Liver (tissue), 9 donors: ENCODE measurements around the gene NUDT21. TPM values are rescaled to one million over a fixed set of nuclear protein-coding genes. Genes with fewer than 3 reads are reported as not detected.

Experiments
- DNase-seq: peaks from one replicate; pipeline ENCODE4 v3.0.0-alpha.2; 2017; ENCODE audit warnings: low spot score
- H3K27ac ChIP-seq, 2 donors: one replicate each; pipeline ENCODE4 v1.7.0; 2013; ENCODE audit warnings: inconsistent platforms in 2 of 2, low read length in 2 of 2, control low read depth in 1 of 2, low read depth in 1 of 2, mild to moderate bottlenecking in 1 of 2
- H3K27me3 ChIP-seq, 4 donors: one replicate each; pipeline versions ENCODE4 v1.6.1 to v1.7.0; 2013; ENCODE audit warnings: low read length in 3 of 4, inconsistent platforms in 1 of 4, mild to moderate bottlenecking in 1 of 4, moderate library complexity in 1 of 4; ENCODE audit not compliant: control insufficient read depth in 4 of 4, insufficient read depth in 4 of 4
- H3K36me3 ChIP-seq, 4 donors: one replicate each; pipeline versions ENCODE4 v1.6.1 to v1.7.0; 2013; ENCODE audit warnings: low read length in 3 of 4, mild to moderate bottlenecking in 3 of 4, low read depth in 1 of 4, moderate library complexity in 1 of 4; ENCODE audit not compliant: control insufficient read depth in 4 of 4, insufficient read depth in 3 of 4
- H3K4me1 ChIP-seq, 4 donors: one replicate each; pipeline versions ENCODE4 v1.6.1 to v1.7.0; 2013; ENCODE audit warnings: low read length in 3 of 4, mild to moderate bottlenecking in 3 of 4, moderate library complexity in 1 of 4; ENCODE audit not compliant: control insufficient read depth in 4 of 4, insufficient read depth in 4 of 4
- H3K4me3 ChIP-seq, 3 donors: one replicate each; pipeline versions ENCODE4 v1.6.1 to v1.7.0; 2013; ENCODE audit warnings: low read length in 3 of 3, control low read depth in 1 of 3, low read depth in 1 of 3, mild to moderate bottlenecking in 1 of 3
- H3K9ac ChIP-seq, 2 donors: one replicate each; pipeline ENCODE4 v1.7.0; 2013; ENCODE audit warnings: low read length in 2 of 2, mild to moderate bottlenecking in 2 of 2, moderate library complexity in 2 of 2, control low read depth in 1 of 2, low read depth in 1 of 2
- H3K9me3 ChIP-seq, 4 donors: one replicate each; pipeline versions ENCODE4 v1.6.1 to v1.7.0; 2013; ENCODE audit warnings: low read length in 3 of 4; ENCODE audit not compliant: control insufficient read depth in 4 of 4
- ATF3 ChIP-seq: IDR thresholded peaks from 2 replicates; pipeline ENCODE4 v1.6.1; 2016; ENCODE audit warnings: antibody characterized with exemption
- CTCF ChIP-seq: fragments of 150-350 bp; IDR thresholded peaks from 2 replicates; pipeline ENCODE4 v1.5.1; 2017; ENCODE audit warnings: improper control_type of control experiment, low read depth, low read length; ENCODE audit not compliant: missing input control
- EGR1 ChIP-seq, 2 donors: IDR thresholded peaks; 2 replicates each; pipeline ENCODE4 v1.6.1; 2016 to 2018; ENCODE audit warnings: antibody characterized with exemption in 2 of 2, low read depth in 2 of 2
- FOXA1 ChIP-seq: IDR thresholded peaks from 2 replicates; pipeline ENCODE4 v1.6.1; 2016; ENCODE audit warnings: antibody characterized with exemption
- FOXA2 ChIP-seq: IDR thresholded peaks from 2 replicates; pipeline ENCODE4 v1.6.1; 2016; ENCODE audit warnings: antibody characterized with exemption
- GABPA ChIP-seq, 2 donors: IDR thresholded peaks in 1 of 2; conservative IDR thresholded peaks in 1 of 2; 2 replicates each; pipeline ENCODE4 v1.6.1; 2016; ENCODE audit warnings: antibody characterized with exemption in 2 of 2, mild to moderate bottlenecking in 1 of 2, moderate library complexity in 1 of 2
- HNF4A ChIP-seq, 2 donors: conservative IDR thresholded peaks; 2 replicates each; pipeline ENCODE4 v1.6.1; 2016; ENCODE audit warnings: antibody characterized with exemption in 2 of 2, mild to moderate bottlenecking in 2 of 2
- HNF4G ChIP-seq: IDR thresholded peaks from 2 replicates; pipeline ENCODE4 v1.6.1; 2016; ENCODE audit warnings: antibody characterized with exemption
- JUND ChIP-seq, 2 donors: IDR thresholded peaks; 2 replicates each; pipeline ENCODE4 v1.6.1; 2016; ENCODE audit warnings: antibody characterized with exemption in 2 of 2
- MAX ChIP-seq: IDR thresholded peaks from 2 replicates; pipeline ENCODE4 v1.6.1; 2016; ENCODE audit warnings: antibody characterized with exemption
- NR2F2 ChIP-seq: IDR thresholded peaks from 2 replicates; pipeline ENCODE4 v1.6.1; 2016; ENCODE audit warnings: antibody characterized with exemption
- REST ChIP-seq: IDR thresholded peaks from 2 replicates; pipeline ENCODE4 v1.6.1; 2016; ENCODE audit warnings: antibody characterized with exemption, mild to moderate bottlenecking
- RXRA ChIP-seq, 2 donors: IDR thresholded peaks; 2 replicates each; pipeline ENCODE4 v1.6.1; 2017 to 2018; ENCODE audit warnings: antibody characterized with exemption in 2 of 2, mild to moderate bottlenecking in 1 of 2
- SP1 ChIP-seq: IDR thresholded peaks from 2 replicates; pipeline ENCODE4 v1.6.1; 2018; ENCODE audit warnings: antibody characterized with exemption, mild to moderate bottlenecking
- TAF1 ChIP-seq: conservative IDR thresholded peaks from 2 replicates; pipeline ENCODE4 v1.6.1; 2016; ENCODE audit warnings: antibody characterized with exemption, mild to moderate bottlenecking
- YY1 ChIP-seq: IDR thresholded peaks from 2 replicates; pipeline ENCODE4 v1.6.1; 2016; ENCODE audit warnings: antibody characterized with exemption, mild to moderate bottlenecking
- ZBTB33 ChIP-seq: IDR thresholded peaks from 2 replicates; pipeline ENCODE4 v1.6.1; 2016; ENCODE audit warnings: antibody characterized with exemption
- WGBS: extraction: QIAGEN DNeasy Blood & Tissue Kit; methylation state at CpG from one replicate; pipeline ENCODE4 v1.1.7; 2013; 5-methylcytosine and 5-hydroxymethylcytosine counted together
- polyA plus RNA-seq, 2 donors: library from polyadenylated mRNA; stranded (reverse) in 1 of 2; unstranded in 1 of 2; fragments of 200-250 nt in 1 of 2; fragments of >200 nt in 1 of 2; fragmentation: Nextera tagmentation in 1 of 2; extraction: Ambion mirVana in 1 of 2; gene quantifications; one replicate each; pipeline versions ENCODE4 v1.2.1 to v1.2.3, GENCODE V29; 2013 to 2015
- total RNA-seq, 2 donors: library from RNA; depleted of rRNA; stranded (reverse); fragments of >200 nt; gene quantifications; one replicate each; pipeline ENCODE4 v1.2.3, GENCODE V29; 2014
- donor health status: healthy.
- donor health status: healthy.
- donor health status: healthy.
- donor health status: healthy.
- donor health status: healthy.

Gene NUDT21
- total and polyA plus RNA-seq, 4 donors: 19.3 to 43.9 (median 27.2) TPM

GRCh38 chr16:56493815-56494214, 42.7 kb upstream of the NUDT21 start:
- Histone ChIP-seq H3K27me3 (no peaks in the 10 kb centered on the region), H3K36me3 (peaks cover 1 to 26% (median 19%) of the 10 kb centered on the region in 4 donors), H3K9ac (no peak overlapping the region), H3K4me1 (no peaks in the 10 kb centered on the region), H3K9me3 (no peaks in the 10 kb centered on the region), H3K27ac (no peak overlapping the region), H3K4me3 (no peak overlapping the region)
- 97% methylated on average over 1 of the region's 1 CpG for WGBS
- TF ChIP-seq JUND (IDR thresholded peaks at IDR 0.05) (no peak), TAF1 (no peak), MAX (no peak), NR2F2 (no peak), FOXA2 (no peak), ZBTB33 (no peak), GABPA (IDR thresholded peaks at IDR 0.05 in 1 of 2, conservative IDR thresholded peaks at IDR 0.05 in 1 of 2) (no peak), YY1 (no peak), HNF4G (no peak), REST (no peak), ATF3 (no peak), CTCF (no peak)
- DNase-seq: no peak

- no peak for TF ChIP-seq RXRA (IDR thresholded peaks at IDR 0.05)
- no peak for TF ChIP-seq FOXA1
- no peak for TF ChIP-seq HNF4G
- no peak for TF ChIP-seq EGR1 (IDR thresholded peaks at IDR 0.05; ENCODE audit: low read depth in 2 of 2)
- no peak for TF ChIP-seq REST
- TF ChIP-seq GABPA (IDR thresholded peaks at IDR 0.05 in 1 of 2, conservative IDR thresholded peaks at IDR 0.05 in 1 of 2): no peak
- TF ChIP-seq FOXA2: no peak
- no peak for TF ChIP-seq CTCF
- TF ChIP-seq TAF1: no peak
- no peak for TF ChIP-seq YY1
- TF ChIP-seq ATF3: no peak
- no peak for TF ChIP-seq NR2F2
- no peak for TF ChIP-seq HNF4A (conservative IDR thresholded peaks at IDR 0.05)
- TF ChIP-seq SP1: no peak
- Histone ChIP-seq H3K27ac (no peak overlapping the region), H3K4me1 (no peaks in the 10 kb centered on the region), H3K9ac (no peak overlapping the region), H3K36me3 (peaks cover 1 to 25% (median 16%) of the 10 kb centered on the region in 4 donors), H3K4me3 (no peak overlapping the region), H3K27me3 (no peaks in the 10 kb centered on the region), H3K9me3 (no peaks in the 10 kb centered on the region)
- WGBS: 88% methylated on average over 2 of the region's 2 CpGs
- no peak for DNase-seq
These were observed 42.0 kb upstream of the NUDT21 start for GRCh38 chr16:56493126-56493525.
